Sigmoid colon (tissue), 7 donors: ENCODE measurements around the gene MCM3. TPM values are rescaled to one million over a fixed set of nuclear protein-coding genes. Genes with fewer than 3 reads are reported as not detected.

ENCODE experiments used
- DNase-seq: peaks from one replicate; pipeline ENCODE4 v3.0.0-alpha.2; 2019
- H3K27ac ChIP-seq, 4 donors: fragments of 200-600 bp; sonication (generic); one replicate each; pipeline ENCODE4 v1.5.1; 2016 to 2019; ENCODE audit warnings: mild to moderate bottlenecking in 1 of 4
- H3K27me3 ChIP-seq, 3 donors: fragments of 200-600 bp; sonication (generic); one replicate each; pipeline ENCODE4 v1.5.1; 2019; ENCODE audit warnings: mild to moderate bottlenecking in 1 of 3
- H3K36me3 ChIP-seq, 4 donors: fragments of 200-600 bp; sonication (generic); one replicate each; pipeline ENCODE4 v1.5.1; 2016 to 2019
- H3K4me1 ChIP-seq, 4 donors: fragments of 200-600 bp; sonication (generic); one replicate each; pipeline ENCODE4 v1.5.1; 2017 to 2019
- H3K4me3 ChIP-seq, 4 donors: fragments of 200-600 bp; sonication (generic); one replicate each; pipeline ENCODE4 v1.5.1; 2017 to 2019; ENCODE audit warnings: mild to moderate bottlenecking in 2 of 4, moderate library complexity in 1 of 4
- H3K9me3 ChIP-seq, 4 donors: fragments of 200-600 bp in 3 of 4; sonication (generic) in 3 of 4; one replicate each; pipeline versions ENCODE4 v1.5.1 to v1.6.1; 2013 to 2019
- EP300 ChIP-seq, 4 donors: sonication (generic); formaldehyde crosslinking; IDR thresholded peaks; one replicate each; pipeline ENCODE4 v1.6.1; 2017; ENCODE audit warnings: antibody characterized with exemption in 4 of 4
- POLR2A ChIP-seq, 2 donors: fragments of 450-650 bp; IDR thresholded peaks; one replicate each; pipeline ENCODE4 v1.6.1; 2016; ENCODE audit warnings: antibody characterized with exemption in 2 of 2, mild to moderate bottlenecking in 2 of 2, moderate library complexity in 2 of 2
- POLR2AphosphoS5 ChIP-seq, 4 donors: sonication (generic); formaldehyde crosslinking; IDR thresholded peaks; one replicate each; pipeline ENCODE4 v1.6.1; 2017; ENCODE audit warnings: antibody characterized with exemption in 4 of 4
- WGBS, 2 donors: extraction: QIAGEN DNeasy Blood & Tissue Kit; methylation state at CpG; one replicate each; pipeline ENCODE4 v1.1.7; 2013; 5-methylcytosine and 5-hydroxymethylcytosine counted together
- intact Hi-C: fragments of 100-400 bp; cut with DNase I; formaldehyde crosslinking; loops from one replicate; pipeline ENCODE4 v1.15.1; 2023
- polyA plus RNA-seq, 3 donors: library from polyadenylated mRNA; stranded (reverse); fragments of 200-250 nt; gene quantifications; one replicate each; pipeline ENCODE4 v1.2.3, GENCODE V29; 2013
- total RNA-seq, 4 donors: library from RNA; depleted of rRNA; stranded (reverse); fragments of >200 nt; gene quantifications; one replicate each; pipeline ENCODE4 v1.1.0, GENCODE V29; 2016
- TF ChIP-seq, protein P1 (sequence below), 4 experiments: fragments of 450-650 bp in 3 of 4; fragments of 200-600 bp in 1 of 4; IDR thresholded peaks; one replicate each; pipeline ENCODE4 v1.5.1; 2016 to 2019; ENCODE audit warnings: antibody characterized with exemption in 4 of 4, mild to moderate bottlenecking in 3 of 4, moderate library complexity in 2 of 4
- donor health status: healthy with polysubstance abuse.
- donor health status: Bipolar disorder and iron deficiency.
- donor health status: healthy.

The MCM3 gene
- total and polyA plus RNA-seq, 7 donors: 13.2 to 54.7 (median 32.7) TPM

DNA sequence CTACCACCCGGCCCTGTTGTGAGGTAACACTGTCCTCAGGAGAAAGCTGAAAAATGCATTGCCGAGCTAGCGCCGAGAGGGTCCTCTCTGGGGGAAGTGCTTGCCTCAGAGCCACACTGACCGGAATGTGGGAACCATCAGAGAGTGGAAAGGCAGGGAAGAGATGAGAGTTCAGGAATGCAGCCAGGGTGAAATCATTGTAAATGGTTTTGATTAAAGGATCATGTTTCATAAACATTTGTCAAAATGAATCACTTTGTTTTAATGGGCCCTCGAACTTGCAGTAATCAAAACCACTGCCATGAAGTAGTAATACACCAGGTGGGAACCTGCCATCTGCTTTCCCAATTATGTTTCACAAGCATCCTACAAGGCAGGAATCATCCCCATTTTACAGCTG is 23.3 kb downstream of the MCM3 start:
- no peaks in the 10 kb centered on the region for H3K27me3 ChIP-seq
- H3K4me1 ChIP-seq: peaks cover 0 to 15% (median 5%) of the 10 kb centered on the region in 4 donors
- no peak overlapping the region for H3K4me3 ChIP-seq
- intact Hi-C loops: loop anchor here (5.0 to 10.0 kb wide), 2 partner anchors 196 to 1444 kb away; partner anchors contain the start of gene TFAP2B
- H3K27ac ChIP-seq: no peak overlapping the region
- no peak for DNase-seq
- H3K36me3 ChIP-seq: peaks cover 0 to 25% (median 12%) of the 10 kb centered on the region in 4 donors
- H3K9me3 ChIP-seq: no peaks in the 10 kb centered on the region
- TF ChIP-seq EP300 (IDR thresholded peaks at IDR 0.05): no peak
- TF ChIP-seq POLR2A (IDR thresholded peaks at IDR 0.05): no peak
- TF ChIP-seq POLR2AphosphoS5 (IDR thresholded peaks at IDR 0.05): no peak
- TF ChIP-seq, protein P1, sequence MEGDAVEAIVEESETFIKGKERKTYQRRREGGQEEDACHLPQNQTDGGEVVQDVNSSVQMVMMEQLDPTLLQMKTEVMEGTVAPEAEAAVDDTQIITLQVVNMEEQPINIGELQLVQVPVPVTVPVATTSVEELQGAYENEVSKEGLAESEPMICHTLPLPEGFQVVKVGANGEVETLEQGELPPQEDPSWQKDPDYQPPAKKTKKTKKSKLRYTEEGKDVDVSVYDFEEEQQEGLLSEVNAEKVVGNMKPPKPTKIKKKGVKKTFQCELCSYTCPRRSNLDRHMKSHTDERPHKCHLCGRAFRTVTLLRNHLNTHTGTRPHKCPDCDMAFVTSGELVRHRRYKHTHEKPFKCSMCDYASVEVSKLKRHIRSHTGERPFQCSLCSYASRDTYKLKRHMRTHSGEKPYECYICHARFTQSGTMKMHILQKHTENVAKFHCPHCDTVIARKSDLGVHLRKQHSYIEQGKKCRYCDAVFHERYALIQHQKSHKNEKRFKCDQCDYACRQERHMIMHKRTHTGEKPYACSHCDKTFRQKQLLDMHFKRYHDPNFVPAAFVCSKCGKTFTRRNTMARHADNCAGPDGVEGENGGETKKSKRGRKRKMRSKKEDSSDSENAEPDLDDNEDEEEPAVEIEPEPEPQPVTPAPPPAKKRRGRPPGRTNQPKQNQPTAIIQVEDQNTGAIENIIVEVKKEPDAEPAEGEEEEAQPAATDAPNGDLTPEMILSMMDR (IDR thresholded peaks at IDR 0.05): no peak
- 75 to 82% methylated on average over 6 of the region's 6 CpGs for WGBS, 2 donors

DNA sequence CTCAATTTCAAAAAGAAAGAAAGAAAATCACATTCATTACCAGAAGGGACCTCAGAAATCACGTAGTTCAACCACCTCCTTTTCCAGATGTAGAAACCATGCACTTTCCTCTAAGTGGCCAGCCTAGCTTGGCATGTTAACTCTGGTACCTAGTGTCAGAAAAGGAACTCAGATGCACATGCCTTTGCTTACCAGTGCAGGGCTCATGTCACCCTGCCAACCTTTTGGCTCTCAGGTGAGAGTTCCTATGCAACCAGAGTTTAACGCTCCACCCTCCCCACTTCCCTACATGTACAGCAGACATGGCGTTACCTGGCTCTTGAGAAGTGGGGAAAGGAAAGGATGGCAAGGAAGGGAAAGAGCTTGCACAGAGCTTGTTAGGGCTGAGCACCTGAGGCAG is 23.9 kb downstream of the MCM3 start:
- H3K36me3 ChIP-seq: peaks cover 0 to 19% (median 7%) of the 10 kb centered on the region in 4 donors
- H3K9me3 ChIP-seq: no peaks in the 10 kb centered on the region
- DNase-seq: no peak
- H3K27me3 ChIP-seq: no peaks in the 10 kb centered on the region
- 92 to 94% methylated on average over 3 of the region's 3 CpGs for WGBS, 2 donors
- peaks cover 0 to 15% (median 5%) of the 10 kb centered on the region in 4 donors for H3K4me1 ChIP-seq
- TF ChIP-seq POLR2A (IDR thresholded peaks at IDR 0.05): no peak
- TF ChIP-seq, protein P1 (IDR thresholded peaks at IDR 0.05): no peak
- TF ChIP-seq EP300 (IDR thresholded peaks at IDR 0.05): no peak
- no peak for TF ChIP-seq POLR2AphosphoS5 (IDR thresholded peaks at IDR 0.05)
- no peak overlapping the region for H3K27ac ChIP-seq
- no peak overlapping the region for H3K4me3 ChIP-seq
- intact Hi-C loops: loop anchor here (5.0 to 10.0 kb wide), 2 partner anchors 196 to 1443 kb away; partner anchors contain the start of gene TFAP2B

DNA sequence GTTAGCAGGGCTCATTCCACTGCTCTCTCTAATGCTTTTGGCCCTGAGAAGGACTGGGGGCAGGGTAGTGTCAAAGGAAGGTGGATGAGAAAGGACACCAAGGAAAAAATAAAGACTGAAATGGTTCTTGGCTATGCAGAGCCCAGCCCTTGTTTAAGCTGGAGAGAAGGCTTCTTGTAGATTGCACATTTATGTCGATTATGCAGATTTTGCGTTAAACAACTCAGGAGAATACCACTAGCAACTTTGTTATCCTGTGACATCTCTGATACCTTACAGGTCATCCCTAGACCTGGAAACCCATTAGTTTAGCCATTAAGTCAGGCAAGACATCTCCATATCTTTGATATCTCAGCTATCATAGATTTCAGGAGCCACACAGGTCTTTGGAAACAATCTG is 29.1 kb downstream of the MCM3 start:
- Histone ChIP-seq H3K36me3 (no peaks in the 10 kb centered on the region), H3K9me3 (no peaks in the 10 kb centered on the region), H3K4me3 (no peak overlapping the region), H3K27ac (no peak overlapping the region), H3K27me3 (peaks cover 0 to 5% (median 0%) of the 10 kb centered on the region in 3 donors), H3K4me1 (no peaks in the 10 kb centered on the region)
- no peak for TF ChIP-seq POLR2A (IDR thresholded peaks at IDR 0.05)
- TF ChIP-seq EP300 (IDR thresholded peaks at IDR 0.05): no peak
- TF ChIP-seq POLR2AphosphoS5 (IDR thresholded peaks at IDR 0.05): no peak
- TF ChIP-seq, protein P1 (IDR thresholded peaks at IDR 0.05): no peak
- intact Hi-C loops: no loop called here
- no peak for DNase-seq
- 94 to 96% methylated on average over 2 of the region's 2 CpGs for WGBS, 2 donors

DNA sequence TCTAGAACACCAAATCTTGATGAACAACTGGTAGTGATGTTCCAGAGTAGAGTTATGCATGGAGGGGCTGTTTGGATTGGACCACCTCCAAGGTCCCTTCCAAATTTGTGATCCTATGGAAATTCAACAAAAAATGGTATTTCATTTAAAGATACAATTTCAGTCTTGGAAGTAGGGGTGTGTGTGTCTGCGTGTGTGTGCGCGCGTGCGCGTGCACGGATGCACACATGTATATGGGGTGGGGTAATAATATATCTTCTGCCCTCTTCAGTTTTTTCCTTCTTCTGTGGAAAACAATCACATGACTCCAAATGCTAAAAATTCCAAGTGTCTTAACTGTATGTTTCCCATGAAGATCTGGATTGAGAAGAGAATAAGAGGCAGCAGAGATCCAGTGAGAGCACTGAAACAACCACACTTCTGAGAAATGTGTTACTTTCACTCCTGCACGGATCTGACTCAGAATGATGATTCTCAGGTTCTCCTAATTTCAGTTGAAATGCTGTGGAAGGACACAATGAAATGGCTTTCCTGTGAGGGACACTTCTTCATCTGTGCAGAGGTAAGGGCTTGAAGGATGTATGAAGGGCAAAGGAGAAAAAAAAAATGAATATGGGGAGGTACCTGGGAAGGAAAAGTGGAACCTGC is 29.7 kb downstream of the MCM3 start:
- WGBS, 2 donors: 94 to 95% methylated on average over 8 of the region's 8 CpGs
- Histone ChIP-seq H3K9me3 (no peaks in the 10 kb centered on the region), H3K27ac (no peak overlapping the region), H3K36me3 (no peaks in the 10 kb centered on the region), H3K27me3 (peaks cover 0 to 5% (median 0%) of the 10 kb centered on the region in 3 donors), H3K4me1 (no peaks in the 10 kb centered on the region), H3K4me3 (no peak overlapping the region)
- TF ChIP-seq POLR2AphosphoS5 (IDR thresholded peaks at IDR 0.05): no peak
- TF ChIP-seq, protein P1 (IDR thresholded peaks at IDR 0.05): no peak
- no peak for TF ChIP-seq POLR2A (IDR thresholded peaks at IDR 0.05)
- no peak for TF ChIP-seq EP300 (IDR thresholded peaks at IDR 0.05)
- DNase-seq: no peak
- intact Hi-C loops: no loop called here
